GM20000 (cell line): ENCODE results near the gene PRTFDC1.

Experiments used
- DNase-seq: peaks from one replicate; pipeline ENCODE4 v3.0.0; 2012; ENCODE audit warnings: low spot score
- TF ChIP-seq, protein P1 (sequence below): IDR thresholded peaks from 2 replicates; pipeline ENCODE4 v1.5.1; 2012; ENCODE audit warnings: mild to moderate bottlenecking, control low read depth; ENCODE audit errors: extremely low read depth, missing control alignments

The PRTFDC1 gene

GRCh38 chr10:24854256-24854655 lies 98.2 kb downstream of the PRTFDC1 start:
- DNase-seq, result no peak
- TF ChIP-seq, protein P1, sequence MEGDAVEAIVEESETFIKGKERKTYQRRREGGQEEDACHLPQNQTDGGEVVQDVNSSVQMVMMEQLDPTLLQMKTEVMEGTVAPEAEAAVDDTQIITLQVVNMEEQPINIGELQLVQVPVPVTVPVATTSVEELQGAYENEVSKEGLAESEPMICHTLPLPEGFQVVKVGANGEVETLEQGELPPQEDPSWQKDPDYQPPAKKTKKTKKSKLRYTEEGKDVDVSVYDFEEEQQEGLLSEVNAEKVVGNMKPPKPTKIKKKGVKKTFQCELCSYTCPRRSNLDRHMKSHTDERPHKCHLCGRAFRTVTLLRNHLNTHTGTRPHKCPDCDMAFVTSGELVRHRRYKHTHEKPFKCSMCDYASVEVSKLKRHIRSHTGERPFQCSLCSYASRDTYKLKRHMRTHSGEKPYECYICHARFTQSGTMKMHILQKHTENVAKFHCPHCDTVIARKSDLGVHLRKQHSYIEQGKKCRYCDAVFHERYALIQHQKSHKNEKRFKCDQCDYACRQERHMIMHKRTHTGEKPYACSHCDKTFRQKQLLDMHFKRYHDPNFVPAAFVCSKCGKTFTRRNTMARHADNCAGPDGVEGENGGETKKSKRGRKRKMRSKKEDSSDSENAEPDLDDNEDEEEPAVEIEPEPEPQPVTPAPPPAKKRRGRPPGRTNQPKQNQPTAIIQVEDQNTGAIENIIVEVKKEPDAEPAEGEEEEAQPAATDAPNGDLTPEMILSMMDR, result no peak

DNA sequence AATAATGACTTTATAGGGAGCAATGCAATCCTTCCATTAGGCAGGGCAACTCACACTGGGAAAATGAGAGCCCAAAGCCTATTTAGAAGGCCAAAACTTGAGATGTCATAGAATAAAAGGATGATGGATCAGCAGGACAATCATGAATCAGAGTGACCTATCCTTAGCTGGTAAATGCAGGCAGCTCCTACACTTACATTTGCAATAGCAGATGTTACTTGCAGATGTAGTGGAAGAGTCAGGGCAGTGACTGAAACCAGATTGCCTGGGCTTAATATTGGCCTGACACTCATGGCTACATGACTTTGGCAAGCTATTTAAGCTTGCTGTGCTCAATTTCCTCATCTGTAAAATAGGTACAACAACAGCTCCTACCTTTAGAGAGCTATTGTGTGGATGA lies 98.7 kb downstream of the PRTFDC1 start:
- TF ChIP-seq, protein P1, result no peak
- no peak for DNase-seq

GRCh38 chr10:24851629-24852028 lies 100.8 kb downstream of the PRTFDC1 start:
- DNase-seq, result no peak

DNA sequence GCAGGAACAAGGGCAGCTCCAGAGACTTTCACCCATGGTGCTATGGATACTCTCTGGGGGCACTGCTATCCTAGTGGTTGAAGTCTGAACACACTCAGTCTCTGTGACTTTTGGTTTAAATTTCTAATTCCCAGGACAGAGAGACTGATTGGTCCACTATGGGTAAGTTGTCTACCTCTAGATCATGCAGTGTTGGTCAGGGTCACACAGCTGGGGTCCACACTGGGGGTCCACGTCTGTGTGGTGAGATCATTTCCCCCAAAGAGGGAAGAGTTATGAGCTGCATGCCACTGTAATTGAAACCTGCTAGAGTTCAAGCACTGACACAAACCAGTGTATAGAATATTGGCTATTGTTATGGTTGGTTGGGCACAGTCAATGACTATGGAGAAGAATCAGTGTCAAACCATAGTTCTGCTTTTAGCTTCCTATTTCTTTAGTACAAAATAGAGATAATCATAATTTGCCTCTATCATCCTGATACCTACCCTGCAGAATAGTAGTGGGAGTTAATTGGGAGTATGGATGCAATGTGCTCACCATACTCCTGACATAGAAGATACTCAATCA lies 101.6 kb downstream of the PRTFDC1 start:
- DNase-seq, result no peak
- TF ChIP-seq, protein P1, result no peak

More at GRCh38 chr10:24851629-24852028, 100.8 kb downstream of the PRTFDC1 start:
- TF ChIP-seq, protein P1, result no peak

- TF ChIP-seq, protein P1, result no peak
- DNase-seq, result no peak
Measured at GRCh38 chr10:24849501-24850299, 102.7 kb downstream of the PRTFDC1 start.

GRCh38 chr10:24849051-24849450 lies 103.4 kb downstream of the PRTFDC1 start:
- DNase-seq, result no peak
- TF ChIP-seq, protein P1, result no peak

GRCh38 chr10:24848195-24848594 lies 104.2 kb downstream of the PRTFDC1 start:
- TF ChIP-seq, protein P1, result no peak
- DNase-seq, result no peak
